Measurements from ENCODE around the gene DENND6B.

Gene DENND6B

DNA sequence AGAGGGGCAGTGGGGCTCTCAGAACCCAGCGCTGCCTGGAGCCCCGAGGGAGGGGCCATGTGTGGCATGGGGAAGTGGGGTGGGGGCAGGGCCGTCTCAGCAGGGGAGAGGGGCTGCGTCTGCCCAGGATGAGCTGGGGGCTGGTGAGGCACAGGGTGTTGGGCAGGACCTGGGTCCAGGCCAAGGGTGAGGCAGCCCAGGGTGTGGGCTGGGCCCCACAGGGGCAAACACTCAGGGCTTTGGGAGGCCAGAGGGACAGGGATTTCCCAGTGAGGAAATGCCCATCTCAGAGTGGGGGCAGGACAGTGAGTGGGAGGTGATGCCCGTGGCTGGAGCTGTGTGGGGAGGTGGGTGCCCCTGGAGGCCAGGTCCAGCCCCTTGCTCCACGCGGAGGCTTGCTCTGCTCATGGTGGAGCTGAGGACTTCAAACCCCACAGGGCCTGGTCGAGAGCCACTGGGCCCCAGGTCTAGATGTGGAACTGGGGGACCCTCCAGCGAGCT, 24.7 kb downstream of the DENND6B start:
- peak; percentile 82 to 87 (median 85) for DNase-seq

DNA sequence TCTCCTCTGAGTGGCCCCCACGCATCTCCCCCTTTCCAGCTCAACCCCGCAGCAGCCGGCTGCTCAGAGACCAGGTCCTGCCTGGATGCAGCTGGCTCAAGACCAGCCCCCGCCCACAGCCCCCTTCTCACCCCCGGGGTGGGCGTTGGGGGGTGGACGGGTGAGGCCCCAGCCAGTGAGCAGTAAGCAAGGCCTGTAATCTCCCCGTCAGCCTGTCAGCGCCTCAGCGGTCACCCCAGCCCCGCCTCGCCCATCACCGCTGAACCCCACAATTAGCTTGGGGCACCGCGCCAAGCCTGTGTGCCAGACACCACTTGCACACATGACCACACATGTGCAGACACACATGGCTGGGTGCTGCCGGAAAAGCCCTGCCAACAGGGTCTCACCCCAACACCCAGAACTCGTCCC, 25.2 kb downstream of the DENND6B start:
- no peak for DNase-seq

DNA sequence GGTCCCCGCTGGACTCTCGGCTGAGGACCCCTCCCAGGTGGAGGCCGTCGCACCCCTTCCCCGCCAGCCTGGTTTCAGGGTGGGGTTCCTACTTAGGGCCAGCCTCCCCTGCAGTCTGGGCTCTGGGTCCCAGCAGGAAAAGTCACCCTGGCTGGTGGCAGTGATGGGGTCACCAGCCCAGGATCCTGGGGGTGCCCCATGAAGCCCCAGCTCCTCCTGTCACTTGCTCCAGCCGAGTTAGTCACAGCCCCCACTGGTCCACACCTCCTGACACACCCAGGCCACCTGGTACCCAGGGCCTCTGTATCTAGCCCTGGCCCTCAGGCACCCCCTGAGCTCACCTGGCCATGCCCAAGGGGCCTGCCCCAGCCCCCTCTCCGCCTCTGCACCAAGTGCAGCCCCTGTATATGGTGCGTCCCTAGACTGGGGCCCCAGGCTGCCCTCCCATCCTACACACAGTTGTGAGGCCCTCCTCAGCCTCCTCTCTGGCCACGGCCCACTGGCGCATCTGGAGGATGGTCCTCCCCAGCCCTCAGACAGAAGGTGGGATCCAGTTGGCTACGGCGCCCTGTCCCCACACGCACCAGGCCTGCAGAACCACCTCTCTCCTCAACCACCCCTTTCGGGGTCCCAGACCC, 26.1 kb downstream of the DENND6B start:
- no peak for DNase-seq

DNA sequence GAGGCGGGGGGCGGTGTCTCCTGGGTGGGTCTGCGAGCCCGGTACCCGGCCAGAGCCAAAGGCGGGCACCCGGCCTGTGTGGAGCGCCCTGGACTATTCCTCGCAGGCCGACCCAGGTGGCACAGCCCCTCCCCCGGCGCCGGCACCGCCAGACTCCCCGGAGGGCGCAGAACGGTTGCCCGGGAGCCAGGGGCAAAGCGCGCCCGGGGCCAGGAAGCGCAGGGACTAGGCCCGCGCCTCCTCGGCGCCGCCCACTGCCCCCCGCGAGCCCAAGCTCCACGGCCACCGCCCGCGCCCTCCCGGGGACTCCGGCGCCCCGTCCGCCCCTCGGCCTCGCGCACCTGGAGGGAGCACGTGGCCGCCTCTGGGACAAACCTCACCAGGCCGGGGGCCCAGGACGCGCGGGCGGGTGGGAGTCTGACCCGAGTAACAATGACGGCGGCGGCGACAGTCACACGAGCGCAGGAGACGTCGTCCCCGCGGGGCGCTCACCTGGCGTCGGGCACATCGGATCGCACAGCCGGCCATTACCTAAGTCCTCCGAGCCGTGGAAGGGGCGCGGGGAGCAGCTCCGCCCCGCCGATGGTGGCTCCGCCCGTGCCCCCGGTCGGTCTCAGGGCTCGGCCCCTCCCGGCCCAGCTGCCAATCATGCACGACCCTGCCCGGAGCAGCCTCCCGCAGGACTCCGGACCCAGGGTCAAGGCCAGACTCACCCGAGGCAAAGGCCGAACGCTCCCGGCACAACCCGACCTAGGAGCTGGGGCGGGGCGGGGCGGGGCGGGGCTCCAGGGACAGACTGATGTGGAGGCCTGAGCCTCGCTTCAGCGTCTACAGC, 26.8 kb downstream of the DENND6B start:
- peak in 1 of 3 donors; percentile 42 for DNase-seq

DNA sequence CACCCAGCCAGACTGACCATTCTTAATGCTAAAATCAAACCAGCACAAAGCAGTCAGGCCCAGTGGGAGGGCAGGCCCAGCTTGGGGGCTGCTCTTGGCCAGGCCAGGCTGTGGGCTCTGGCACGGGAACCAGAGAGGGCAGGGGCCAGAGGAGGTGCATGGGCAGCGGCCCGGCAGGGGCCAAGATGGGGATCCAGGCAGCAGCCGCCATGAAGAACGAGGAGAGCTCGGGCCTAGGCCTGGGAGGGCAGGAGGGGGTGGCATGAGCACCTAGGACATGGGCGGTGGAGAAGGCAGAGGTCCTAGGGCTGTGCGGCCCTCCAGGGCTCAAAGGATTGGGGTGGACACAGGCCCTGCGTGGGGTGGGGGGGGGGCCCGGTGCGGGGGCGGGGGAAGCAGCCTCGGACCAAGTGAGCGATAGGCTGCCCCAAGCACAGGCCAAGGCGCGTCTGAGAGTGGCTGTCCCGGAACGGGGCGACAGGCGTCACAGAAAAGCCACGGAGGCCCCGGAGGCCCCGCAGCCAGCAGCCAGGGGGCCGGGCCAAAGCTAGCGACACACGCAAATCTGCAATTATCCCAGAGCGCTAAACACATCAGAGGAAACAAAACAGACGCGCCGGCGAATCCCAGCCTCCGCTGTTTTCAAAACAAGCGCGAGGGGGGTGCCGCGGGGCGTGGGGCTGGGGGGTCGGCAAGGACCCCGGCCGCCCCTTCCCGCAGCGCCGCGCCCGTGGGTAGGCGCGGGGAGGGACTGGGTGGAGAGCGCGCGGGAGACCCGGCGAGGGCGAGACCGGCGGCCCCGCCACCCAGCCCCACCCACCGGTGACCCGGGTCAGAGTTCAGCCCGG, 27.7 kb downstream of the DENND6B start:
- peak in 1 of 3 donors; percentile 40 for DNase-seq

DNA sequence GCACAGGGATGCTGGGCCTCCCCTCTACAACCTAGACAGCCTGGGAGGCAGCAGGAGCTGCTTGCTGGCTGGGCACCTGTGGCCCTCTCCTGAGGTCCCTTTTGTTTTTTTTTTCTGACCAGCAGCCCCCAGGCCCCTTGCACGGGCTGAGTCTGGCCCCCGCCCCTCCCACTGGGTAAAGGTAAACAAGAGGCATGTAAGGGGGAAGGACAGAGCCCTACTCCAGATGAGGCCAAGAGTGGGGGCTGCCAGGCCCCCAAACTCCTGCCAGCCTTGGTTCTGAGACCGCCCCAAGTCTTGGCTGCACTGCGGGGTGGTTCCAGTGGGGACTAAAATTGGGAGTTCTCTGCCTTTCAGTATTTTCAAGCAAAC, 28.6 kb downstream of the DENND6B start:
- no peak for DNase-seq

DNA sequence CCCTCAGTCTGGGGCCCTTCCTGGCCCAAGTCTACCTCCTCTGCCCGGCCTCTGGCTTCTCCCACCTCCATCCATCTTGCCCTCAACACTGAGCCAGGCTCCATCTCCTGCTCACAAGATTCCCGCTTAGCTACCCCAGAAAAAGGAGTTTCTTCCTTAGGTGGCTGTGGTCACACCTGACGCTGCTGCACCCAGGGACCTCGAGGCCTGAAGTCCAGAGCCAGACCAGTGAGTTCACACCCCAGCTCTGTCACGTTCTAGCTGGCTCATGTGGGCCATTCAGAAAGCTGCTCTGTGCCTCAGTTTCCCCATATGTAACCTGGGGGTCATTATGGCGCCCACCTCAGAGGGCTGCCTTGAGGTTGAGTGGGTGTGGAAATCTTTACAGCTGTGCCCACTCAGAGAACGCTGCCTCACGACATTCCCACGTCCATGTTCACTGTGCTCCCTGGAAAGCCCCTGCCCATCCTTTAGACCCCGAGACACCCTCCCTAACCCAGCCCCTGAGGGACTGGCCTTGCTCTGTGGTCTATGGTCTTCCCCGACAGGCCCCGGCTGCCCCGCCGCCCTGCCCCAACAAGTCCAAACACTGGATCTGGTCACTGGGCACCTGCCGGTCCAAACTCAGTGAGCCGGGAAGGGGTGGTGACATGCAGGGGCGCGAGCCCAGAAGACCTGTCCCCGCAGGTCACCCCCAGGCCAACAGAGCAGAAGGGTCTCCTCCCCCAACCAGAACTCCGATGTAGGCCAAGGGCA, 29.1 kb downstream of the DENND6B start:
- DNase-seq = no peak

DNA sequence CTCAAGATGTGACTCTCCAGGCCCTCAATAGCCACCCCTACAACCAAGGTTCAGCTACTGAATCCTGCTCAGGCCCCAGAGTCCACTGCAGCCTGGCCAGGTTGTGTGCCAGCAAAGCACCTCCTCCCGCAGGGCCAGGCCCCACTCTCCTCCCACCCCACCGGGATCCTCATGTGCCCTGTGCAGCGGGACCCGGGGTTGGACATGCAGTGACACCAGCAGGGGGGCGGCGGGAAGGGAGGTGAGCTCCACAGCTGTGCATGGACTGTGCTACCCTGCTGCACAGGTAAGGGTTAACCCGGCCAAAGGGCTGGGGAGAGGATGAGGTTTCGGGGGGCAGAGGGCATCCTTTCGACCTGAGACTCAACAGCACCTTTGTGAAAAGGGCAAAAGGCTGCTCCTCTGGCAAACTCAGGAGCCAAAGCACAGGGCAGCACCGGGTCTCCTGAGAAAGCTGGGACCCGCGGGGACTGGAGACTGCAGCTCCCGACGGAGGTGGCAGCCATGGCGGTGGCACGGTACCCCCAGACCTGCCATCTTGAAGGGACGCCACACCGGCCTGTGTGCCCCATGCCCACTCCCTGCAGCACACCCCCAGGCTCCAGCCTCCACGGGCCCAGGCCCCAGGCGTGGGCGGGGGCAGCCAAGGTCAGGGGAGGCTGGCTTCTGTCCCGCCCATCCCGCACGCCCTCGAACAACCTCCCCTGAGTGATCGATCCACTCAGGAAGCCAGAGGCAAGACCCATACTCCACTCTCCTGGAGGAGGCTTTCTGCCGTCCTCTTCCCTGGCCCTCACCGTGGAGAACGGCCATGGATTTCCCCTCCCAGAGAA, 29.9 kb downstream of the DENND6B start:
- DNase-seq = peak in 1 of 3 donors; percentile 17

DNA sequence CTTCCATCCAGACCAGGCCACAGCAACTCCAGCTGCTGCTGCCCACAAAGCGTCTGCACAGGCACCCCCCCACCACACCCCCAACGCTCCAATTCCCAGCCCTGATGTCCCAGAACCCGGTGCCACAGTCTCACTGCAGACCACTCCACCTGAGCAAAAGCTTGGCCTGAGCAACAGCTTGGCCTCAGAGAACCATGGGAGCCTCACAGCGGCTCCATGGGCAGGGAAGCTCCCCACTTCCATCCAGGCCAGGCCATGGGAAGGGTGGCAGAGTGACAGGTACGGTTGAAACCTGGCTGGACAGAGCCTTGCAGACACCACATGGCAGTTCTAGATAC, 32.5 kb downstream of the DENND6B start:
- DNase-seq = no peak

DNA sequence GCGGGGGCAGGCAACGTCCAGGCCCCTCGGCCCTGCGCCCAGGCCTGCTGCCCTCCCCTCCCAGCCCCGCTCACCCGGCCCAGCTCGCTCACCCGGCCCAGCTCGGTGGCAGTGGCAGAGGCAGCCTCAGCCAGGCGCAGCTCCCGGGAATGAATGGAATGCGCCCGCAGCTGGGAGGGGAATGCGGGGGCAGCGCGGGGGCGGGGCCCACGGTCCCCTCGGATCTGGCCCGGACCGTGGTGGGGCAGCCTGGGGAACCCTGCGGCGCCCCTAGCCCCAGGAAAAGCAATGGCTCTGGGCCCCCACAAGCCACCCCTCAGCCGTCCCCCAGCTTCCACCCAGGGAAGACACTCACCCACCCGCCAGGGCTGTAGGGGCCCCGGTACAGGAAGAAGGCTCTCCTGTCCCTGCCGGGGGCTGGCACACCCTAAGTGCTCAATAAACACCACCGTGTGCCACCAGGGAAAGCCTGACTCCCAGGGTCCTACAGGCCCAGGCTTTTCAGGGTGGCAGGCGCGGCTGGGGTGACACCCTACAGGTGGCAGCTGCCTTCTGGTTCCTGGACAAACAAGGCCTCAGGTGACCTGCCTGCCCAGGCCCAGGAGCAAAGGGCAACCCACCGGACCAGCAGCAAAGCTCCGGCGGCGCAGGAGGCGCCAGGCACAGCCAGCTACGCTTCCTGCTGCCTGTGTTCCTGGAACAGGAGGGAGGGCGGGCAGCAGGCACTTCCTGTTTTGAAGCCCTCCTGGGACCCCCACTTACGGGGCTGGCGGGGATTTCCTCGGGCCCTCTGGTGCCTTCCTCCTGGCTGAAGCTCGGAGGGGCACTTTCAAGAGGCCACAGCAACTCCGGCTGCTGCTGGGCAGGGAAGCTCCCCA, 33.1 kb downstream of the DENND6B start:
- peak in 2 of 3 donors; percentile 29 to 43 for DNase-seq

DNA sequence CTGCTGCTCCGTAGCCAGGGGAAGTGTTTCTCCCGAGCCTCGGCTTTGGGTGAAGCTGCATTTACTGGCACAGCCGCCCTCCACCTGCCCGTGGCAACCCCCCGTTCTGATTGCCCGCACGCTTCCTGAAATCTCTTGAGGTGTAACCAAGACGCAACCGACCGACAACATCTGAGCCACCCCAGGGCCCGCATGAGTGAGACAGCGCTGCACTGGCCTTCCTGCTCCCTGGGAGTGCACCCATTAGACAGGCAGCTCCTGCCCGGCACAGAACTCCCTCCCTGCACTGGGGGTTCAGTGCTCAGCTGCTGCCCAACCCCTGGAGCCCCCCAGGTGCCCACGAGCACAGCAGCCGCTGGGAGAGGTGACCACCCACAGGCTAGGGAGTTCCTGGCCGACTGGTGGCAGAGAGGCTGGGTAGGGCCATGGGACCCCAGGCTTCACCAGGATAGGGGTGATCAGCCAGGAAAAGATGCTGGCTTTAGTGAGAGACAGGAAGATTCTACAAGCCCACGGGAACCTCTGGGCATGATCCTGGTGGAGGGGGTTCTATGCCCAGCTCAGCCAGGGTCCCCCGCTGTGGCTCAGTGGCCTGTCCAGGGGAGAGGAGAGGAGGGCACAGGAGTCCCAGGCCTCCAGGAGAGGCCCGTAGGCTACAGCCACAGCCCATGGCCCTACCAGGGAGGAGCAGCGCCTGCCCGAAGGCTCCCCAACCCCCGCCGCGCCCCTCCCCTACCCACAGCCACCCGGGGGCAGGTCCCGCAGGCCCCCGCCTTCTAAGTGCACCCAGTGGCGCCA, 34.0 kb downstream of the DENND6B start:
- DNase-seq = no peak

DNA sequence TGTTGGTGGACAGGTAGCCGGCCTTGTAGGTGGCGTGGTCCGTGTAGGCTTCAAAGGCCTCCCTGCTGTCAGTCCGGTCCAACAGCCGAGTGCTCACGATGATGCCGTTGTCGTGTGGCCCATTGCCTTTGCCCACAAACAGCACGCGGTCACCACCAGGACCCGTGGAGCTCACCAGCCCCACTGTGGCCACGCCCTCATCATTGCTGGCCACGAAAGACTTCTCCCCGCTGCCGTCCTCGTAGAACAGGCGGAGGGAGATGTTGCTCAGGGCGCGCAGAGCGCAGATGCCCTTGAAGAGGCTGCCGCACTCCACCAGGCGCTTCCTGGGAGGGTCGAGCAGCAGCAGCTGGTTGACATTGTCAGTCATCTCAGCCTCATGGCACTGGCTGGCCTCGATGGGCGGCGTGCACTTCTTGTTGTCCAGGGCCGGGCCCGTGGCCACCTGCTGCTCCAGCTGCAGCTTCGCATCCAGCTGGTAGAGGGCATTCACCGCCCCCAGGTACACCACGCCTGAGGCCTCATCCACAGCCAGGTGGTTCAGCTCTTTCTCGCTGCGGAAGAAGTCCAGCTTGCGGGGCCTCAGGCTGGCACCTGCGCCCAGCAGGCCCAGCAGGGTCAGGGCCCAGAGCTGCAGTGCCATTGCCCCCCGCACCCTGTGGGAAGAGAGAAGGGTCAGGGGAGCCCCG, 36.7 kb downstream of the DENND6B start:
- DNase-seq = no peak

DNA sequence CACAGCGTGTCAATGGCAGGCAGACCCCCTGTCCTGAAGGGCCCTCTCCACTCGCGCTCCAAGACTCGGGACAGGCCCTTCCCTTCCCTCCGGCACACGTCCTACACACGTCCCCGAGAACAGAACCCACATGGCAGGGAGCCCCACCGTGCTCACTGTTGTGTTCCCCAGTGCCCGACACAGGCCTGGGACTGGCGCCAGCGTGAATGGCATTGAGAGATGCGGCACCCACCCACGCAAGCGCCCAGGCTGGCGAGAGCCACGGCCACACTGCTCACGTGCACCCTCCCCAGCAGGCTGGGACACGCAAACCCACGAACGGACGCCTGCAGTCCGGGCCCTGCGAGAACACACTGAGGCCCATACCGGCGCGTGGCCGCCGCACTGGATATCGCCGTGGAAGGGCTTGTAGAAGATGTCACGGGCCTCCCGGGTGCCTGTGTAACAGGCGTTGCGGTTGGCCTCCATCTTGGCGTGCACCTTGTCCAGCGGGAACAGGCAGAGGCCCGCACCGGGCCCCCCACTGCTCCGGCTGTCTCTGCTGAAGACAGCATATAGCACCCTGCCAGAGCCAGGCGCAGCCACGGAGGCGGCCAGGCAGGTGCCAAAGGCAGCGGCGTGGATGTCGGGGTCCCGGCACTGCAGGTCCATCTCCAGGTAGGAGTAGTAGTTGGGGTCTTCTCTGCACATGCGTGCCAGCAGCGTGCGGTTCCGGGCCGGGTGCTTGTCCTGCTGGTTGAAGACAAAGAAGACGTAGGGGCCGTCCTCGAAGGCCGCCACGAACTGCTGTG, 37.5 kb downstream of the DENND6B start:
- no peak for DNase-seq

DNA sequence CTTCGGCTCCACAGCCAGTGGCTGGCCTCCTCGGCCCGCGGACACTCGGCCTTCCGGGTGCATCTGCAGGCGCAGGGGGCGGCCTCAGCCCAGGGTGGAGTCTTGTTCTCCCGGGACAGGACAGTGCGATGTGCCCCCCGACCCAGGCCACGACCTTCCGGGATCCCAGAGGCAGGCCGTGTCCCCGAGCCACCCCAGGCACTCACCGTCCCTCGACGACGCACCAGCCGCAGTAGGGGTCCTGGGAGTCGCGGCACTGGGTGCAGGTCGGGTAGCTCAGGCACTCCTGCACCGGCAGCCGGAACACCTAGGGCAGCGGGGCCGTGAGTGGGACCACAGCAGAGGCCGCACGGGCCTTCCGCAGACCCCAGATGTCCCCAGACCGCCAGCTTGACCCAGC, 39.1 kb downstream of the DENND6B start:
- DNase-seq = no peak

DNA sequence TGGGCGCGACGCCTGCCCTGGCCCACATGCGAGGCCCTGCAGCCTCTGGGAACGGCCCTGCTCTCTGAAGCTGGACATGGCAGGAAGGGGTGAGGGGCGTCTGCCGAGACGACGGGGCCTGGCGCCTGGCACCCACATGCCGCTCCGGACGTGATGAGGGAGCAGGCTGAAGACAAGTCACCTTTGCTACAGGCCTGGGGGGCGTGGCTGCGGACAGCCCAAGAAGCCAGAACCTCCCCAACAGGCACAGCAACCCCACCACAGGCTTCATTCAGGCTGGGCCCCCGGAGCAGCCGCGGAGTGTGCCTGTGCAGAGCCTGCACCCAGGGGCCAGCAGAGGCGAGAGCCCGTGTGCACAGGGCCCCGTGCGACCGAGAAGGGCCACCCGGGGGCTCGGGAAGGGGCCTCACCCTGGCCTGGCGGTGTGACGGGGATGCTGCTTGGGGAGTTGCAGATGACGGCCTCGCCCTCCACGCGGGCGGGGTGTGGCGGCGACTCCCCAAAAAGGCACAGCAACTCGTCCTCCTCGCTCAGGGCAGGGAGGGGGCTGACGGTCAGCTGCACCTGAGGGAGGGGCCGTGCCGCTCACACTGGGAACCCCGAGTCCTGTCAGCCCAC, 40.0 kb downstream of the DENND6B start:
- DNase-seq = no peak

DNA sequence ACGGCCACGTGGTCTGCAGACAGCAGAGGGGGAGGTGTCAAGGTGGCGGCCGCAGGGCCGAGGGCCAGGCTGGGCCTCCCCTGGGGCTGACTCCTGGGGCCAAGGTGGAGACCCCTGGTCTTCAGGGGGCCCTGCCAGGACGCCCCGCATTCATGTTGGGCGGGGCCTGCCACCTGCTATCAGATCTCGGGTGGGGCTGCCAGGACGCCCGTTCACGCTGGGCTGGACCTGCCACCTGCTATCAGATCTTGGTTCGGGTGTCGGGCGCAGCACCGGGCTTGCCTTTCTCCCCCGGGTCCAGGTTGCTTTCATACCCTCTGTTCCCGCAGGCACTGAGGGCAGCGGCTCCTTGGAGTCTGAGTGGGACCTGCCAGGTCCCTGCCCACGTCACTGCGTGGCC, 40.5 kb downstream of the DENND6B start:
- no peak for DNase-seq

DNA sequence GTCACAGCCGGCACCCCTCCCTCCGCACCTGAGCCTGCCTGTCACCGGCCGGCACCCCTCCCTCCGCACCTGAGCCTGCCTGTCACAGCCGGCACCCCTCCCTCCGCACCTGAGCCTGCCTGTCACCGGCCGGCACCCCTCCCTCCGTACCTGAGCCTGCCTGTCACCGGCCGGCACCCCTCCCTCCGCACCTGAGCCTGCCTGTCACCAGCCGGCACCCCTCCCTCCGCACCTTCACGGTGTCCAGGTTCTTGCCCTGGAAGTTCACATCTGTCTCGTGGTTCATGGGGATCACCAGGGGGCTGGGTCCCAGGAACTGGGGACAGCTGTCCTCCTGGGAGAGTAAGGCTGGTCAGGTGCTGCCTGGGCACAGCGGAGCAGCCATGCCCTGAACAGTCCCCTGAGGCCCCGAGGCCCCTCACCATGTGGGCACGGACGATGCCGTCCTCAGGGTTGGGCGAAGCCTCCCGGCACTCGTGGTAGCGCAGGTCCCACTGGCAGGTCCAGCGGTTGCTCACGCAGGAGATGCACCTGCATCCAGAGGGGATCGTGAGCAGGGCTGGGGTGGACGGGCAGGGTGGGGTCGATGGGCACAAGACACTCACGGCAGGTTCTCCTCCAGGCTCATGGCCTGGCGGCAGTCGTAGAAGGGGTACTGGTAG, 41.1 kb downstream of the DENND6B start:
- DNase-seq = no peak
